Muscle layer of colon (tissue), 2 donors: ENCODE results near the gene HOXD3.

Source experiments
- H3K27ac ChIP-seq: one replicate; pipeline ENCODE4 v1.7.0; 2013; ENCODE audit warnings: low read depth, mild to moderate bottlenecking, low read length, moderate library complexity
- H3K27me3 ChIP-seq, 2 donors: one replicate each; pipeline ENCODE4 v1.7.0; 2013; ENCODE audit warnings: low read length in 2 of 2, mild to moderate bottlenecking in 2 of 2; ENCODE audit not compliant: insufficient read depth in 2 of 2, control insufficient read depth in 1 of 2
- H3K36me3 ChIP-seq: one replicate; pipeline ENCODE4 v1.7.0; 2013; ENCODE audit warnings: mild to moderate bottlenecking, low read length; ENCODE audit not compliant: insufficient read depth
- H3K4me1 ChIP-seq: one replicate; pipeline ENCODE4 v1.7.0; 2013; ENCODE audit warnings: mild to moderate bottlenecking, low read length; ENCODE audit not compliant: insufficient read depth
- H3K4me3 ChIP-seq, 2 donors: one replicate each; pipeline ENCODE4 v1.7.0; 2013; ENCODE audit warnings: low read length in 2 of 2, low read depth in 1 of 2, mild to moderate bottlenecking in 1 of 2, moderate library complexity in 1 of 2
- H3K9ac ChIP-seq: one replicate; pipeline ENCODE4 v1.7.0; 2013; ENCODE audit warnings: low read length
- H3K9me3 ChIP-seq: one replicate; pipeline ENCODE4 v1.7.0; 2013; ENCODE audit warnings: mild to moderate bottlenecking, low read length
- donor health status: abdominal sarcoma.
- donor health status: Adenocarcinoma of cecum.

The HOXD3 gene

DNA sequence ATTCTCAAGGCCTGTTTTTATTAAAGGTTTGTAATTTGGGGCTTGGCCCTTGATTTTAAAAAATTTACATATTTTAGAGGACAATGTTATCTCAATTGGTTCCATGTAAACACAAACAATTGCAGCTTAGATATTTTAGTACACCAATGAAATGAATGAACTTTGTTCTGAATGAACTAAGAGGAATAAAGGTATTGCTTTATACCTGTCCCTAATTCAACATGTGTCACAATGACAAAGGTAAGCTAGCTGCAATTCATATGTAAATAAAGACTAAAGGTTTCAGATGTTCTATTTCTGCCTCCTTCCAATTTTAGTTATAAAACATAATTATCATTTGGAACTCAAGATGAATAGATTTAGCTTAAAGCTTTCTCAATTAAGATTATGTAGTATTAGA is 42.8 kb downstream of the HOXD3 start:
- no peak overlapping the region for H3K4me3 ChIP-seq
- no peaks in the 10 kb centered on the region for H3K36me3 ChIP-seq
- no peak overlapping the region for H3K27ac ChIP-seq
- H3K27me3 ChIP-seq, result no peaks in the 10 kb centered on the region
- no peaks in the 10 kb centered on the region for H3K4me1 ChIP-seq
- H3K9ac ChIP-seq, result no peak overlapping the region
- no peaks in the 10 kb centered on the region for H3K9me3 ChIP-seq

DNA sequence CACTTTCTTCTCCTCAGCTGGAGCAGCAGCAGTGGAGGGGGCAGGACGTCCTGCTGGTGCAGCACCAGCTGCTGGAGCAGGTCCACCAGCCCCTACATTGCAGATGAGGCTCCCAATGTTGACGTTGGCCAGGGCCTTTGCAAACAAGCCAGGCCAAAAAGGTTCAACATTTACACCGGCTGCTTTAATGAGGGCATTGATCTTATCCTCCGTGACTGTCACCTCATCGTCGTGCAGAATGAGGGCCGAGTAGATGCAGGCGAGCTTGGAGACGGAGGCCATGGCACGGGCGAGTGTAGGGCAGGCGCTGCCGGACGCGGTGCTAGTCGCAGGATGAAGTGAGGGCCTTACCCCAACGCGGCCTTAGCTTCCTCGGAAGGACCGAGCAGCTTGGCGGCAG is 43.9 kb downstream of the HOXD3 start:
- H3K27me3 ChIP-seq, result no peaks in the 10 kb centered on the region
- no peaks in the 10 kb centered on the region for H3K9me3 ChIP-seq
- H3K36me3 ChIP-seq, result no peaks in the 10 kb centered on the region
- H3K9ac ChIP-seq, result no peak overlapping the region
- H3K27ac ChIP-seq, result no peak overlapping the region
- H3K4me3 ChIP-seq, result no peak overlapping the region
- H3K4me1 ChIP-seq, result no peaks in the 10 kb centered on the region

DNA sequence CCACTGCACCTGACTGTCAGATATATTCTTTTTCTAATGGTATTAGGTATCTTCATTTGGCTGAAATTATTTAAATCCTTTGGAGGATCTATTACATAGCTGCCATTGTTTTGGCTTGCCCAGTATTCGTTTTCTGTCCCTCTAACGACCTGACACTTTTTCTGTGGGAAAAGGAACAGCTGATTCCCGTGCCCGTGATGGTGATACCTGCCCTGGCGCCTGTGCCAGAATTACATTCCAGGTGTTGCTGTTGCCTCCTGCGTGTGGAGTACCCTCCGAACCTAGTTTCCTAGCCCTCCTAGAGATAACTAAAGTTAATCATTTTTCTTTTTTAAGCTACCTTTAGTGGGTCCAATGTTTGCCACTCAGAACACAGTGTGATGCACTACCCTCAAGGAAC is 45.4 kb downstream of the HOXD3 start:
- no peak overlapping the region for H3K4me3 ChIP-seq
- H3K9me3 ChIP-seq, result no peaks in the 10 kb centered on the region
- no peaks in the 10 kb centered on the region for H3K36me3 ChIP-seq
- H3K27me3 ChIP-seq, result no peaks in the 10 kb centered on the region
- H3K27ac ChIP-seq, result no peak overlapping the region
- no peak overlapping the region for H3K9ac ChIP-seq
- H3K4me1 ChIP-seq, result no peaks in the 10 kb centered on the region

DNA sequence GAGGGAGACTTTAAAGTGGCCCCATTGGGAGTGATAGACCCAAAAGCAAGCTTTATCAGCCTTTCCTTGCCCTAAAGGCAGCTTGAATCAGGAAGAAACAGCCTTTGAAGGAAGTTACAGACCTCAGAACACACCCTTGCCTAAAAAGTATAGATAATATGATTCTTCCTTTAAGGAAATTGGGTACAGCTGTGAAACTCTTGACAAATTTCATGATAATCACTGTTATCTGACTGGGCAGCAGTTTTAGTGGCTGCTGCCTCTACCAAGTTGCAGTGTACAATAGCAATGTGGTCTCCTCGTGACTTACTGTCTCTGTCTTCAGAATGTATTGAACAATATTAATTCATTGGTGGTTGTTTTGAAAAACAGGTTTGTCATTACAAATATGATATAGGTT is 48.0 kb downstream of the HOXD3 start:
- H3K36me3 ChIP-seq, result no peaks in the 10 kb centered on the region
- H3K4me1 ChIP-seq, result no peaks in the 10 kb centered on the region
- H3K27ac ChIP-seq, result no peak overlapping the region
- H3K4me3 ChIP-seq, result no peak overlapping the region
- no peaks in the 10 kb centered on the region for H3K9me3 ChIP-seq
- no peaks in the 10 kb centered on the region for H3K27me3 ChIP-seq
- no peak overlapping the region for H3K9ac ChIP-seq

DNA sequence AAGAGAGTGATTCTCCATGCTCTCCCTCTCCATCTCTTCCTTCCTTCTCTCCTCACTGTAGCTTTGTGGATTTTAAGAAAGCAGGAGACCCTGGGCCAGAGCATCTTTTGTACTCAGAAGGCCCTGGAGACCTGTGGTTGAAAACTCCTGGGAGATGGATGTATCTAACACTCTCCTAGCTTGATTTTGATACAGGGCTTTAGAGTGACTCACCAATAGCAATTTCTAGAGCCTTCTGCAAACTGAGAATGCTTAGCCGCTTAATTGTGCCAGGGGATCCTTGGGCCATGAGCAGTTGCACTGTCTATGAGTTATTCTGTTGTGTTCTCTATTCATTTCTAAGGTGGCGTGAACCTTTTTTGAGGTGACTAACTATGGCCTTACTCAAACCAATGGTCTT is 49.0 kb downstream of the HOXD3 start:
- no peaks in the 10 kb centered on the region for H3K27me3 ChIP-seq
- H3K4me1 ChIP-seq, result no peaks in the 10 kb centered on the region
- H3K9ac ChIP-seq, result no peak overlapping the region
- no peaks in the 10 kb centered on the region for H3K36me3 ChIP-seq
- H3K27ac ChIP-seq, result no peak overlapping the region
- H3K9me3 ChIP-seq, result no peaks in the 10 kb centered on the region
- H3K4me3 ChIP-seq, result no peak overlapping the region

DNA sequence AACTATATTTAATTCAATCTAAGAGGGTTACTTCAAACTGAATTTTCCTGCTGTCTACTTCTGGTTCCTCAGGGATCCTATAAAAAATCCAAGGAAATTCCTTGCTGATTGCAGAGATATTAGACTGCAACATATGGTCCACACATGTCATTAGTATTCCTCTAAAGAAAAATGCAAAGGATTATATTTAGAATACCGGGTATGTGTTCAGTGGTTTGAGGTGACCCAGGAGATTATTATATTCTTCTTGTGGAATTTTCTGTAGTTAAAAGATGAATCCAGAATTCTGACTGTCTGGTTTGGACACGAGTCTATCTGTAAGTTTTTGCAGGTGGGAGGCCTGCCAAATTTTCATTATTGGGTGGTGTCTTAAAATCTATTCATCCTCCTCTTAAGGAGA is 49.6 kb downstream of the HOXD3 start:
- H3K9me3 ChIP-seq, result no peaks in the 10 kb centered on the region
- no peak overlapping the region for H3K9ac ChIP-seq
- H3K27me3 ChIP-seq, result no peaks in the 10 kb centered on the region
- H3K27ac ChIP-seq, result no peak overlapping the region
- no peak overlapping the region for H3K4me3 ChIP-seq
- H3K4me1 ChIP-seq, result no peaks in the 10 kb centered on the region
- H3K36me3 ChIP-seq, result no peaks in the 10 kb centered on the region

DNA sequence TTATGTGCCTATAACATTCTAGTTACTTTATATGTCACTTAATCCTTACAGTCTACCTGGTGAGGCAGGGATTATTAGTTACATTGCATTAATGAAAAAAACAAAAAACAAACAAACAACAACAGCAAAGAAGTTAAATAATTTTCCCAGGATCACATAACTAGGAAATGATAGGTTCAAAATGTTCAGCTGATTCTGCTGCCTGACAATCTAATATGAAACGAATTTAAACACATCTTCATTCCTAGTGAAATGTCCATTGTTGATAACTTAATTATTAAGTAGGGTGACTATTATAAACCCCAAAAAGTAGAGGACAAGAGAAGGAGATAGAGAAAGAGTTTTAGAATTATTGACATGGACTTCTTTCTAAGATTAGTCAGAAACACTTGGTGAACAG is 54.0 kb downstream of the HOXD3 start:
- H3K36me3 ChIP-seq, result no peaks in the 10 kb centered on the region

DNA sequence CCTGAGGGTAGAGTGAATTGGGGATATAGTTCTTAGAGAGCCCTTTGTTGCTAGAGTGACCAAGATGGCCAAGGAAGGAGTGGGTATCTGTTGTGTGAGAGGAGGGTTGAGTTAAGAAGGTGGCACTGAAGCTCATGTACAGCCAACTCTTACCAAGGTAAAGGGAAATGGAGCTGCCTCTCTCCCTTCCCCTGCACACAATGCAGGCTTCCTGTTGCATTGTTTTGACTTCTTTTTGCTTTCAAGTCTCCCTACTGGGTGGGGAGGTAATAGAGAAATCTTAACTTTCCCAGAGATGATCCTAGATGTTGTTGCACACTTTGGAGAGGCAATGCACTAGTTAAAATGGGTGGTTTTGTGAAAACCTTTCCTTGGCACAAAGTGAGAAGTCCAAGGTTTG is 55.2 kb downstream of the HOXD3 start:
- Histone ChIP-seq H3K27me3 (no peaks in the 10 kb centered on the region), H3K4me3 (no peak overlapping the region), H3K4me1 (no peaks in the 10 kb centered on the region), H3K9ac (no peak overlapping the region), H3K9me3 (no peaks in the 10 kb centered on the region), H3K27ac (no peak overlapping the region), H3K36me3 (no peaks in the 10 kb centered on the region)

More for the DNA sequence above, 54.0 kb downstream of the HOXD3 start:
- Histone ChIP-seq H3K9me3 (no peaks in the 10 kb centered on the region), H3K4me1 (no peaks in the 10 kb centered on the region), H3K27ac (no peak overlapping the region), H3K9ac (no peak overlapping the region), H3K4me3 (no peak overlapping the region), H3K27me3 (no peaks in the 10 kb centered on the region)

DNA sequence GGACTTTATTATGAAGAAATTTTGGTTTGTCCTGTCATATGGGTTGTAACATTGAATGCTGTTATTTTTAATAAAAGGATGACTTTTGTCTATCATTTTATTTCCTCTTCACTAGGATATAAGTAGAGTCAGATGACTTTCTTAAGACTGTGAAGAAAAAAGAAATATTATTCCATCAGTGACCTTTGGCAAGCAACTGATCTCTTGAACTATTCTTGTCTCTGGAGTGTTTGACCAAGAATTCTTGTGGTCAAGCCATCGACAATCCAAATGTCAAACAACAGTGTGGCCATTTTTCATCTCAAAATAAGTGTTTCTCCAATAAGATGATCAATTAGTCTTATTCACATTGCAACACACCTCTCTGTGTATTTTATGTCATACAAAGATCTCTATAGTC is 56.3 kb downstream of the HOXD3 start:
- no peak overlapping the region for H3K4me3 ChIP-seq
- no peaks in the 10 kb centered on the region for H3K9me3 ChIP-seq
- no peaks in the 10 kb centered on the region for H3K4me1 ChIP-seq
- no peaks in the 10 kb centered on the region for H3K27me3 ChIP-seq
- H3K9ac ChIP-seq, result no peak overlapping the region
- no peaks in the 10 kb centered on the region for H3K36me3 ChIP-seq
- H3K27ac ChIP-seq, result no peak overlapping the region
